ENCODE data around the gene SLC47A1.

GRCh38 chr17:19579867-19580565 is 46.4 kb downstream of the SLC47A1 start:
- no peak for TF ChIP-seq CTCF (IDR thresholded peaks at IDR 0.05; ENCODE audit: low read depth, low read length)
- no peak for TF ChIP-seq POLR2A (IDR thresholded peaks at IDR 0.05; ENCODE audit: extremely low read depth, insufficient read length)
- no peak for TF ChIP-seq MAX (IDR thresholded peaks at IDR 0.05; ENCODE audit: low read depth, low read length)
- TF ChIP-seq MYC (IDR thresholded peaks at IDR 0.05; ENCODE audit: low read depth, low read length): no peak

Data from NB4 (cell line).